Astrocyte (in vitro differentiated cells and primary cell): ENCODE results near the gene ITGA2B.

Experiments used
- CTCF ChIP-seq: IDR thresholded peaks from 2 replicates; pipeline ENCODE4 v1.5.1; 2011; ENCODE audit warnings: low read depth, mild to moderate bottlenecking, inconsistent platforms, low read length, moderate library complexity; ENCODE audit not compliant: insufficient read depth
- EZH2 ChIP-seq: IDR thresholded peaks from 2 replicates; pipeline ENCODE4 v1.6.1; 2012; ENCODE audit warnings: mild to moderate bottlenecking, low read length, inconsistent platforms; ENCODE audit not compliant: insufficient read depth

DNA sequence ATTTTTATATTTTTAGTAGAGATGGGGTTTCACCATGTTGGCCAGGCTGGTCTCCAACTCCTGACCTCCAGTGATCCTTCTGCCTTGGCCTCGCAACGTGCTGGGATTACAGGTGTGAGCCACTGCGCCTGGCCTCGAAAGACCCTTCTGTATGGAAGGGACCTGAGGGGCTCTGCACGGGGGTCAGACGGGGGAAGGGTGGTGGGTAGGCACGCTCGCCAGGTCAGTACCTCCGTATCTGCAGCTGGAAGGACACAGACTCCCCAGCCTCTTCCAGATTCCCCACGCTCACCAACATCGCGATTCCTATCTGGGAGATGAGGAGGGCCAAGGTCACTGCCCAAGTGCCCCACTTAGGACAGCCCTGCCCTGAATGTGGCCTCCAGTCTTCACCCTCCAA is 12.7 kb downstream of the ITGA2B start:
- TF ChIP-seq CTCF (no peak), EZH2 (no peak)
